ENCODE measurements around the gene SFRP5.

DNA sequence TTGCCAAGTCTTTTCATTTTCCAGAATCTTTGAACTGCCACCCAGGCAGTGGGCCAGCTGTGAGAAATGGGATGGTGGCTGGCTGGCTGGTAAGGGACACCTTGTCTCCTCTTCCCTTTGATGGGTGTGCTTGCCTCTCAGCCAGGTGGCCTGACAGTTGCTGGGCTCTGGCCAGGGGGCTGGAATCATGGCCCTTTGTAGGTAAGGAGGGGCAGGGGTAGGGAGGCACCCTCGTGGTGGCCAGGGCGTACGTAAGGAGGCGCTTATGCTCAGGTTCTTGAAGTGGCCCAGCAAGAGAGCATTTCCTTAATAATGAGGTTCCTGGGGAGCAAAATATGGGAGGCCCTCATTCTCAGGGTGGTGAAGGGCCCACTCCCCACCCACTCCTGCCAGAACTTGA lies 44.8 kb upstream of the SFRP5 start:
- TF ChIP-seq, protein P1, sequence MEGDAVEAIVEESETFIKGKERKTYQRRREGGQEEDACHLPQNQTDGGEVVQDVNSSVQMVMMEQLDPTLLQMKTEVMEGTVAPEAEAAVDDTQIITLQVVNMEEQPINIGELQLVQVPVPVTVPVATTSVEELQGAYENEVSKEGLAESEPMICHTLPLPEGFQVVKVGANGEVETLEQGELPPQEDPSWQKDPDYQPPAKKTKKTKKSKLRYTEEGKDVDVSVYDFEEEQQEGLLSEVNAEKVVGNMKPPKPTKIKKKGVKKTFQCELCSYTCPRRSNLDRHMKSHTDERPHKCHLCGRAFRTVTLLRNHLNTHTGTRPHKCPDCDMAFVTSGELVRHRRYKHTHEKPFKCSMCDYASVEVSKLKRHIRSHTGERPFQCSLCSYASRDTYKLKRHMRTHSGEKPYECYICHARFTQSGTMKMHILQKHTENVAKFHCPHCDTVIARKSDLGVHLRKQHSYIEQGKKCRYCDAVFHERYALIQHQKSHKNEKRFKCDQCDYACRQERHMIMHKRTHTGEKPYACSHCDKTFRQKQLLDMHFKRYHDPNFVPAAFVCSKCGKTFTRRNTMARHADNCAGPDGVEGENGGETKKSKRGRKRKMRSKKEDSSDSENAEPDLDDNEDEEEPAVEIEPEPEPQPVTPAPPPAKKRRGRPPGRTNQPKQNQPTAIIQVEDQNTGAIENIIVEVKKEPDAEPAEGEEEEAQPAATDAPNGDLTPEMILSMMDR (IDR thresholded peaks at IDR 0.05): no peak
- TF ChIP-seq POLR2A (IDR thresholded peaks at IDR 0.05): no peak

Measured in lower leg skin (tissue), 3 donors.